A673 (cell line): ENCODE measurements around the gene GGT7.

Experiments
- CTCF ChIP-seq: fragments of 300-800, 200-600 bp; sonication (generic); conservative IDR thresholded peaks from 2 replicates; pipeline ENCODE4 v1.5.1; 2017; ENCODE audit warnings: low read depth, mild to moderate bottlenecking, antibody characterized with exemption, low read length, moderate library complexity, mixed read lengths
- EZH2 ChIP-seq: fragments of 200-600 bp; sonication (generic); IDR thresholded peaks from 2 replicates; pipeline ENCODE4 v1.6.1; 2017; ENCODE audit warnings: borderline replicate concordance, low read depth, mild to moderate bottlenecking, mixed read lengths, antibody characterized with exemption, low read length; ENCODE audit not compliant: poor library complexity, severe bottlenecking

DNA sequence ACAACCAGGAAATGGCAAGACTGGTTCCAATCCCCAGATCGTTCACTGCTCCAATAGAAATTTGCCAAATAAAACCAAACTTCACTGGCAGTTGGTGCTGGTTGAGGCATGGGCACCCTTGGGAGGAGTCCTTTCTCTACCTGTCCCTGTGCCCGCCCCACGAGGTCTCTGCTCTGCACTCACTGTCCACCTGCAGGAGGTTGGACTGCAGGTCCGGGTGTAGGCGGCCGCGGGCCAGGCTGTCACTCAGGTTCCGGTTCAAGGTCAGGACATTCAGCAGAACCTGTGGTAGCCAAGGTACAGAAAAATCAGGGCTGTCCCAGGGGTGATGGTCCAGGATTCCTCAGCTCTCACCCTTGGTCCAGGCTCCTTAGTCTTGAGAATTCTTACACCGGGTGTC, 22.9 kb downstream of the GGT7 start:
- TF ChIP-seq CTCF = no peak
- TF ChIP-seq EZH2 = no peak
